Measurements from ENCODE around the gene BID.

Gene BID

DNA sequence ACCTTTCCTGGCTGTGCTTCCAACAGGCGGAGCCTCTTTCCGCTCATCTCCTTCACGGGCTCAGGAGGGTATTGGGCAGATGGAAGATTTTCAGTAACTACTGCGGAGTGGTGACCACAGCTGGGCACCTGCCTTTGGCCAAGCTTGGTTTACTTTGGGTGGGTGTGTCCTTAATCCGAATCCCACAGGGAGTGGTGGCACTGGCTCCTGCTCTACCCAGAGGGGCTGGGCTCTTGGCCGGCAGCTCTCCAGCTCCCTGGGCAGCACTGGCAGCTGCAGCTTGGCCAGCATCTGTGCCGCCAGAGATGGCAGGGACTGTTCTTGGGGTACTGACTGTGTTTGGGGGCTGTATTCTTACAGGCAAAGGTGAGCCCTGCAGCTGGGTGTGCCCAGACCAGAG, 29.8 kb downstream of the BID start:
- no peak for DNase-seq
- H3K4me3 ChIP-seq (ENCODE audit: low read depth, low read length), result no peak overlapping the region
- TF ChIP-seq, protein P1, sequence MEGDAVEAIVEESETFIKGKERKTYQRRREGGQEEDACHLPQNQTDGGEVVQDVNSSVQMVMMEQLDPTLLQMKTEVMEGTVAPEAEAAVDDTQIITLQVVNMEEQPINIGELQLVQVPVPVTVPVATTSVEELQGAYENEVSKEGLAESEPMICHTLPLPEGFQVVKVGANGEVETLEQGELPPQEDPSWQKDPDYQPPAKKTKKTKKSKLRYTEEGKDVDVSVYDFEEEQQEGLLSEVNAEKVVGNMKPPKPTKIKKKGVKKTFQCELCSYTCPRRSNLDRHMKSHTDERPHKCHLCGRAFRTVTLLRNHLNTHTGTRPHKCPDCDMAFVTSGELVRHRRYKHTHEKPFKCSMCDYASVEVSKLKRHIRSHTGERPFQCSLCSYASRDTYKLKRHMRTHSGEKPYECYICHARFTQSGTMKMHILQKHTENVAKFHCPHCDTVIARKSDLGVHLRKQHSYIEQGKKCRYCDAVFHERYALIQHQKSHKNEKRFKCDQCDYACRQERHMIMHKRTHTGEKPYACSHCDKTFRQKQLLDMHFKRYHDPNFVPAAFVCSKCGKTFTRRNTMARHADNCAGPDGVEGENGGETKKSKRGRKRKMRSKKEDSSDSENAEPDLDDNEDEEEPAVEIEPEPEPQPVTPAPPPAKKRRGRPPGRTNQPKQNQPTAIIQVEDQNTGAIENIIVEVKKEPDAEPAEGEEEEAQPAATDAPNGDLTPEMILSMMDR (IDR thresholded peaks at IDR 0.05; ENCODE audit: low read depth, low read length), result no peak

DNA sequence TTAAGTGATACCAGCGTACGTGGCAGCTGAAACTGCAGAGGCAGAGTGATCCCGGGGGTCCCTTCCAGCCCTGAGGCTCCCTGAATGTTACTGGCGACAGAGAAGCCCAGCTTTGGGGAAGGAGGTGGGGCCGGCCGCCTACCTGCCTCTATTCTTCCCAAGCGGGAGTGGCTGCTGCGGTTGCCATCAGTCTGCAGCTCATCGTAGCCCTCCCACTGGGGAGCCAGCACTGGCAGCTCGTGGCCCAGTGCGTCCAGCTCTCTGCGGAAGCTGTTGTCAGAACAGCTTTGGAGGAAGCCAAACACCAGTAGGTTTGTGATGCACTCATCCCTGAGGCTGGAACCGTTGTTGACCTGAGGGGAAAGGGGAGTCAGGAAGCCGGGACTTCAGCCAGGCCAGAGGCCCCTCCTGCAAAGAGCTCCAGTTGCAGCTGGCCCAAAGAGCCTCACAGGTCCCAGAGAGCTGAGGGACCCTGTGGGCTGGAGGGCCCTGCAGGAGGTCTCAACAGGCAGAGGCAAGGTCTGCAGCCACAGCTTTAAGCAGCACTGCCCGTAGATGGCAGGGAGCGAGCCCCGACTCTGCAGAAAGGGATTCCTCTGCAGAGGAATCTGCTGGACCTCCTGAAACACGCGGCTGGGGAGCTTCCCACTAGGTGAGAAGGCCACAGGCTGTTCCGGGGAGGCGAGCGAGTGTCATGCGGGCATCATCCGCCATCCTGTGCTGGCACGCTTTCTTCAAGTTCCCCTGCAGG, 30.4 kb downstream of the BID start:
- peaks cover 24% of the 10 kb centered on the region for H3K36me3 ChIP-seq
- H3K27me3 ChIP-seq (ENCODE audit: insufficient read depth, low read depth, severe bottlenecking), result no peaks in the 10 kb centered on the region
- DNase-seq, result no peak
- TF ChIP-seq, protein P1 (IDR thresholded peaks at IDR 0.05; ENCODE audit: low read depth, low read length), result no peak
- H3K4me3 ChIP-seq (ENCODE audit: low read depth, low read length), result no peak overlapping the region
- no peaks in the 10 kb centered on the region for H3K9me3 ChIP-seq (ENCODE audit: severe bottlenecking)
- H3K27ac ChIP-seq, result no peak overlapping the region

More for the DNA sequence above, 29.8 kb downstream of the BID start:
- no peak overlapping the region for H3K27ac ChIP-seq
- H3K27me3 ChIP-seq (ENCODE audit: insufficient read depth, low read depth, severe bottlenecking), result no peaks in the 10 kb centered on the region
- peaks cover 18% of the 10 kb centered on the region for H3K36me3 ChIP-seq
- no peaks in the 10 kb centered on the region for H3K9me3 ChIP-seq (ENCODE audit: severe bottlenecking)

DNA sequence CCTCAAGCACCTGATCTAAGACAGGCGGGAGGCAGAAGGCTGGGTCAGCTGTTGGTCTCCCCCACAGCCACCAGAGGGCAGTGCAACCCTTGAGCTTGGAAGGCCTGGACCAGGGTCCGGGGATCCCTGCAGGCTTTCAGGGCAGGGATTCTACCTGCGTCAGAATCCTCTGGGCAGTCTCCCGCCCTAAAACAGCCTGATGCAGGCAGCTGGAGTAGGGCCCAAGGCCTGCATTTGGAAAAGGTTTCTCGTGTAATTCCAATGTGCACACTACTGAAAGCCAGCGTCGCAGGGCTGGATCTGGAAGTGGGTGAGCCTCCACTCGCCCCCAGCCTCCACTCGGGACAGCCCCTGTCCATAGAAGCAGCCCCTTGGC, 31.8 kb downstream of the BID start:
- TF ChIP-seq, protein P1 (IDR thresholded peaks at IDR 0.05; ENCODE audit: low read depth, low read length), result peak; percentile 93
- peak; percentile 86 for DNase-seq
- Histone ChIP-seq H3K9me3 (ENCODE audit: severe bottlenecking) (no peaks in the 10 kb centered on the region), H3K36me3 (peaks cover 33% of the 10 kb centered on the region), H3K27me3 (ENCODE audit: insufficient read depth, low read depth, severe bottlenecking) (no peaks in the 10 kb centered on the region), H3K27ac (no peak overlapping the region), H3K4me3 (ENCODE audit: low read depth, low read length) (no peak overlapping the region)

DNA sequence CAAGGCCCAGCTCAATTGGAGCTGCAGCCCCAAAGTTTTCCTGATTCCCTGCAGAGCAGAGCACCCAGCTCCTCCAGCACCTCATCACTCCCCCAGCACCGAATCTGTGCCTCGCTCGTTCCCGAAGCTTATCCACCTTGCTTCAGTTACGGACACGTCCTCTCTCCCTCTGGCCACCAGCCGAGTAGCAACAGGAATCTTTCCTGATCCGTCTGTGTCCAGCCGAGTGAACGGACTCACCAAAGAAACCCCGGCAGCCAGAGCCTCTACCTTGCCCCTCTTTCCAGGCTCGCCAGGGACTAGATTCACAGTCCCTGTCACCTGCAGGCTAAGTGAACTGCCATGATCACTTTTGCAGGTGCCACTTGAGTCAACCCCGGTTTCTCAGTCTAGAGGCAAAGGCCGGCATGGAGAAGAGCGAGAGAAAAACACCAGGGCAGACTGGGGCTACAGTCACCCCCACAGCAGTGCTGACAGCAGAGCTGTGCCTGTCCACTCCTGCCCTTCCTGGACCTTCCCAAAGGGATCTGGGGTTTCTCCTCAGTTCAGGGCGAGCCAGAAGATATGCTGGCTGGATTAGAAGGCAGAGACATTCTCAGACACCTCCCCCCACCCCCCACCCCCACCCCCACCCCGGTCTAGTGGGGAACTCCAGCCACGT, 32.3 kb downstream of the BID start:
- H3K27me3 ChIP-seq (ENCODE audit: insufficient read depth, low read depth, severe bottlenecking), result no peaks in the 10 kb centered on the region
- no peak overlapping the region for H3K4me3 ChIP-seq (ENCODE audit: low read depth, low read length)
- no peaks in the 10 kb centered on the region for H3K9me3 ChIP-seq (ENCODE audit: severe bottlenecking)
- no peak for DNase-seq
- H3K27ac ChIP-seq, result peak overlapping the region; percentile 39; the same call in 1 of the 2 replicates
- H3K36me3 ChIP-seq, result peaks cover 38% of the 10 kb centered on the region
- TF ChIP-seq, protein P1 (IDR thresholded peaks at IDR 0.05; ENCODE audit: low read depth, low read length), result no peak

DNA sequence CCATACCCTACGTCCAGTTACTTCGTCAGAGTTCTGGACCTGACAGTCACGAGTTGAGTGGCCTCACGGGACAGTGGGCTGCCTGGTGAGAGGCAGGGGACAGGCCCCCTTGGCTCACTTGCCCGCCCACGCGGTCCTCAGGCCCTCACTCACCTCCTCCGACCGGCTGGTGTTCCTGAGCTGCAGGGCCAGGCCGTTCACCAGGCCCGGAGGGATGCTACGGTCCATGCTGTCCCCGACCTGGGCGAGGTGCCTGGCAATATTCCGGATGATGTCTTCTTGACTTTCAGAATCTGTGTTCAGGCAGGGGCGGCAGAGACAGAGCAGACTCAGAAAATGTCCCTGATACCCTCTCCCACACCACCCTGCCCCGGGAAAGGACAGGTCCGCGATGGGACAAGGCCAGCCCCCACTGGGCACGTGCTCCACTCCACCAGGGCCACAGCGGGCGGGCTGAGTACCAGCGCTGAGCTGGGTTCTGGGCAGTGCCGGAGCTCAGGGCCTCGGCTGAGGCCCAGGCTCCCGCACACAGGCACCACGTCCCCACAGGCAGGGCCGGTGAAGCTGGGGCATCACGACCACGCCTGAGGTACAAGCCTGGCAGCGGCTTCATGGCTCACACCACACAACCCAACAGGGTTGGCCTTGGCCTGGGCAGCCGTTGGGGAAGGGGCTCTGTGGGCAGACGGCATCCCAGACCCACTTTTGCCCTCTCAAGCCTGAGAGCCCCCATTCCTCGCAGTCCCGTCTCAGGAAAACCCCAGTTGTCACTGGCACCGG, 34.9 kb downstream of the BID start:
- Histone ChIP-seq H3K36me3 (peaks cover 57% of the 10 kb centered on the region), H3K27ac (no peak overlapping the region)
- TF ChIP-seq, protein P1 (IDR thresholded peaks at IDR 0.05; ENCODE audit: low read depth, low read length), result no peak

More for the DNA sequence above, 34.9 kb downstream of the BID start:
- no peaks in the 10 kb centered on the region for H3K27me3 ChIP-seq (ENCODE audit: insufficient read depth, low read depth, severe bottlenecking)
- no peak overlapping the region for H3K4me3 ChIP-seq (ENCODE audit: low read depth, low read length)
- H3K9me3 ChIP-seq (ENCODE audit: severe bottlenecking), result no peaks in the 10 kb centered on the region
- DNase-seq, result no peak
